ENCODE measurements around the gene NUP210L.
"Not testable (repeated sequence)": the region's sequence is repeated elsewhere in the genome, so short reads cannot be mapped to it uniquely, and the experiment has no call there.

The NUP210L gene

DNA sequence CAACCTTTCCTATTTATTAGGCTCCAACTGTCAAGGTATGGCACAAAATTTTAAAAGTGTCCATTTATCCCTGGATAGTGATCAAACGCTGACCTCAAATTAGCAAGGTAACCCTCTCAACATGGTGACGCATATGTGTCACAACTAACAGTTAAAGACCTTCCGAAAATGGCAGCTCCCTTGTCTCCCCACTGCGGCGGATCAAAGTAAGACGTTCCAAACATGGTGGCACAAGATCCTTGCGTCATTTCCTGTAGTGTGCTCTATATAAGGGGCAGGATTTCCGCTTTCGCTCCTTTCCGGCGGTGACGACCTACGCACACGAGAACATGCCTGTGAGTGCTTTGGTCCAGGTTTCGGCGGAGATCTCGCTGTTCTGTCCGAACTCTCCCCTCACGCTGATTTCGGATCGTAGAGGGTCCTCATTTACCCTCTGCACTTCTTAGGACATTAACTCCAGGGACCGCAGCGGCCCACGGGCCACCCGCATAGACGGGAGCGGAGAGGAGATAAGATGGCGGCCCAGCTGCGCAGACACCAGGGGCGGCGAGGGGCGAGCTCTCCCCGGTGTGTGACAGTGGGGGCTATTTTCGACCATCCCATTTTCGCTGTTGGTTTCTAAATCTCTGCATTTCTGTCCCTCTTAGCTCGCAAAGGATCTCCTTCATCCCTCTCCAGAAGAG lies 164.3 kb downstream of the NUP210L start, which contains the start of gene RPS27:
Gene RPS27, plus strand, starts transcription at position 295 of the 683 bp plus-strand sequence. Its CDS starts 35 bp downstream, at position 330.
- peak; percentile 92 for DNase-seq

DNA sequence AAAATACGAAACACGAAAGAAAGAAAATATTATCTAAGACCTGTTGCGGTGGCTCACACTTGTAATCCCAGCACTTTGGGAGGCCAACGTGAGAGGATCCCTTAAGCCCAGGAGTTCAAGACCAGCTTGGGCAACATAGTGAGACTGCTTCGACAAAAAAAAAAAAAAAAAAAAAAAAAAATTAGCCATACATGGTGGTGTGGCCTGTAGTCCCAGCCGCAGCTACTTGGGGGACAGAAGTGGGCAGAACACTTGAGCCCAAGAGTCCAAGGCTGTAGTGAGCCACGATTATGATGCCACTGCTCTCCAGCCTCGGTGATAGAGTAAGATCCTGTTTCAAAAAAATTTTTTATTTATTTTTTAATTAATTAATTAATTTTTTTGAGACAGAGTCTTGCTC lies 167.3 kb downstream of the NUP210L start:
- DNase-seq, result no peak

DNA sequence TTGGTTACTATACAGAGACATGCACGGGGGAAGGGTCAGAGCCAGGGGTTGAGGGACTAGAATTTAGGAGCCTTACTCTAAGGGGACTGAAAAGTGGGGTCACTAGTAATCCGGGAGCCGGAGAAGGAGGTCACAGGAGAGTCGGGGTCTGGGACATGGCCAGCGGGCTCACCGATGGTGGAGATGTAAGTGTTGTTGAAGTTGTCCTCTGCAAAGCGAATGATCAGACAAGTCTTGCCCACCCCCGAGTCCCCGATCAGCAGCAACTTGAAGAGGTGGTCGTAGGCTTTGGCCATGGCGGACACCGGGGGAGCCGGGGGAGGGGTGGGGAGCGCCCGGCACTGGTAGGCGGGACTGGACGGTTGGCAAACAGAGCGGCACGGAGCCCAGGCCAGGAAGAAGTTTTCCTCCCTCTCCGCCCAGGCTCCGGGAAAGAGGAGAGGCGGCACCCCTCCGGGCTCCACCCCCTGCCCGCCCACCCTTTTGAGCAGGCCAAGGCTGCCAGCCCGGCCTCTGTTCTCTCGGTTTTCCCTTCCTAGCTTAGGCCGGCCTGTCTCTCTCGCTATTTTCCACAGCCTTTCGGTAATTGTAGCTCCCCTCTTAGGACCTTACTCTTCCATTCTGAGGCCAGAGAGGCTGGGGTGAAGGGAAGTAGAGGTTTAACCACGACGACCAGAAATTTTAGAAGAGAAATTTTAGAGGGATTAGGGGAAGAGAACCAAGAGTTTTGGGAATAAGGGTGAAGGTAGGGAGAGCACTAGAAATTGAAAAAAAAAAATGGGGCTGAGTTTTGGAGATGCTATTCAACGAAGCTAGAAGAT lies 168.7 kb downstream of the NUP210L start, which contains the start of gene RAB13:
Gene RAB13, minus strand, starts transcription at position 399 of the 821 bp plus-strand sequence. Its CDS starts 103 bp downstream, at position 296.
- no peak for DNase-seq

DNA sequence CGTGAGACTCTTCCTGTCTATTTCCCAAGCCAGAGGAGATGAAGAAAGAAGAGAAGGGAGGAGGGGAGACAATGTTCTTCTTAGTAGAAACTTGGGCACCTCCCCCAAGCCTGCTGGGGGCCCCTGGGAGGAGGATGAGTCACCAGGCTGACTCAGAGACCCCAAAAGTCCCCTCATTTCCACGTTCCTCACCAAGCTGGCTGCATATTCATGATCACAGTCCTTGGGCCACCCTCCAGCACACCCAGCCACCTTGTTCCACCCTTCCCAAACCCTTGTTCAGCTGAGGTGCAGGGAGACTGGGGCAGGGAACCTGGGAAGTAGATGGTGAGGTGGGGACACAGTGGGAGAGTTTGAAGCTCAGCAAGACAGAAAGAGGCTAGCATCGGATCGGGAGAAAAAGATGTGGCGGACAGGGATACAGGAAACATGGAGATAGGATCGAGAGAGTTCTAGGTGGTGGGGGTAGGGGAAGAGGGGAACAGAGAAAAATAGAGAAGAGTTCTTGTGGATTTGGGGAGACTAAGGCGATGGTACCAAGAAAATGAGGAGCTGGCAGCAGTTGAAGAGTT lies 169.4 kb downstream of the NUP210L start:
- no peak for DNase-seq

DNA sequence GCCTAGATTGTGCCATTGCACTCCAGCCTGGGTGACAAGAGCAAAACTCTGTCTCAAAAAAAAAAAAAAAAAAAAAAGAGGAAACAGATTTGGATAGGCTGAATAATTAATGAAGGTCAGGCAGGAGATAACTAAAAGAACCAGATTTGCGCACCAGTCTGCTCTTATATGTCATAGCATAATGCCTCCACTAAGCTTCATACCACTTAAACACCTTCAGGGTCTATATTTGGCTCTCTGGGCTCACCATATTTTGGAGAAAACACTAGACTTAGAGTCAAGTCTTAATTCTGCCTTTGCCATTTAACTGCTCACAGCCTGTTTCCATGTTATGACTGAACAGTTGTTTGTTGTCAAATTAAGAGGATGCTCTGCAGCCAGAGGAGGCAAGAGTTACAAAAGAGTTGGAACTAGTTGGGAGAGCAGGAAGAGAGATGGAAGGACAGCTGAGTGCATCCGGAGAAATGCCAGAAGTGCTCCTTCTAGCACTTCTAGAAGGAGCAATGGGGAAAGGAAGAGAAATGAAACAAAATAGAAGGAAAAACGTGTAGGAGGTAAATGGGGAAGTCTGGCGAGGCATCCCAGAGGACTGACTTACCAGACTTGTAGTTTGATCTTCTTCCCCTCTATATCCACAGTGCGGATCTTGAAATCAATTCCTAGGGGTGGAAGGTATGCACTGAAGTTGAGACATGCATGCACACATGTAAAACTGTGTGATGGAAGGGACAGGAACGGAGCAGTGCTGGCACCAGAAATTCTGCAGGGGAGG lies 170.6 kb downstream of the NUP210L start:
- DNase-seq, result no peak

DNA sequence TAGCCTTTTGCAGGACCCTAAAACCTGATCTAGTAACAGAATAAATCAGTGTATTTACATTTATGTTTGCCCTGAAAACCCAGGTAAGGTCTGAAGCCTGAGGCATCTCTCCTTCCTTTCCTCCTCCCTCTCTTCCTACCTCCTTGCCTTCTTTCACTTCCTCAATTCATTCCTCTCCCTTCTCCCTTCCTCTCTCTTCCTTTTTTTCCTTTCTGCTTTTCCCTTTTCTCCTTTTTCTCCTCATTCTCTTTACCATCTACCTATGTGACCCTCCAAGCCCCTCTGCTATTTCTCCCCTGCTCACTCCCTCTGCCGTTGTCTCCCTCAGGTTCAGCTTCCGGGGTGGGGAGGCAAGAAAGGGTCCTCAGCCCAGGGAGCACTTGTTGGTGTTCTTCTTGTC lies 173.1 kb downstream of the NUP210L start:
- not testable (repeated sequence) for DNase-seq

DNA sequence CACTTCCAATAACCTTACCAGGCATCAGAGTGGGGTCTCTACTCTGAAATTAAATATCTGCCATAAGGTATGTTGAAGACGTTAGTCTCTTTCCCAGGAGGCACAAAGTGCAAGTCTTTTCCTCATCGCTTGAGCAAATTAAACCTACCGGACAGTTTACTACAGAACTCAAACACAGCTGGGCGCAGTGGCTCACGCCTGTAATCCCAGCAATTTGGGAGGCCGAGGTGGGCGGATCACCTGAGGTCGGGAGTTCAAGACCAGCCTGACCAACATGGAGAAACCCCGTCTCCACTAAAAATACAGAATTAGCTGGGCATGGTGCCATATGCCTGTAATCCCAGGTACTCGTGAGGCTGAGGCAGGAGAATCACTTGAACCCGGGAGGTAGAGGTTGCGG lies 175.8 kb downstream of the NUP210L start:
- DNase-seq, result not testable (repeated sequence)

DNA sequence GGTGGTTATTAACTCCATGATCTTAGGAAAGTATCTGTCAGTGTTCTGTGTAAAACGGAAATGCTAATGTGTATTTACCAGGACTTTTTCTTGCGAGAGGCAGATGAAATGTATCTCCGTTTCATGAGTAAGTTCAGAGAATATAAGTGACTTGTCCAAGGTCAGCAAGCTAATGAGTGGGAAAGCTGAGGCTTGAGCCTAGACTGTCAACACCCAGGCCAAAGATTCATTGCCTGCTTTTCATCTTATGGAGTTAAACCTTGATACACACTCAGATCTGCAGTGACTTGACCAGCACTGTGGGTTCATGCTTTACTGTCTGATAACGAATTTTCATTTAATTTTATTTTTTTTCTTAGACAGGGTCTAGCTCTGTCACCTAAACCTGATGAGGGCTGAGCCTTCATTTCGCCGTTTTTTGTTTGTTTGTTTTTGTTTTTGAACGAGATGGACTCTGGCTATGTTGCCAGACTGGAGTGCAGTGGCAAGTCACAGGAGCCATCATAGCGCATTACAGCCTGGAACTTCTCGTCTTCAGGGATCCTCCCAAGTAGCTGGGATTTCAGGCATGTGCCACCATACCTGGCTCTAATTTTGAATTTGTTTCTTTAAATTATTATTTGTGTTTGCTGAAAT lies 176.5 kb downstream of the NUP210L start:
- DNase-seq, result no peak

DNA sequence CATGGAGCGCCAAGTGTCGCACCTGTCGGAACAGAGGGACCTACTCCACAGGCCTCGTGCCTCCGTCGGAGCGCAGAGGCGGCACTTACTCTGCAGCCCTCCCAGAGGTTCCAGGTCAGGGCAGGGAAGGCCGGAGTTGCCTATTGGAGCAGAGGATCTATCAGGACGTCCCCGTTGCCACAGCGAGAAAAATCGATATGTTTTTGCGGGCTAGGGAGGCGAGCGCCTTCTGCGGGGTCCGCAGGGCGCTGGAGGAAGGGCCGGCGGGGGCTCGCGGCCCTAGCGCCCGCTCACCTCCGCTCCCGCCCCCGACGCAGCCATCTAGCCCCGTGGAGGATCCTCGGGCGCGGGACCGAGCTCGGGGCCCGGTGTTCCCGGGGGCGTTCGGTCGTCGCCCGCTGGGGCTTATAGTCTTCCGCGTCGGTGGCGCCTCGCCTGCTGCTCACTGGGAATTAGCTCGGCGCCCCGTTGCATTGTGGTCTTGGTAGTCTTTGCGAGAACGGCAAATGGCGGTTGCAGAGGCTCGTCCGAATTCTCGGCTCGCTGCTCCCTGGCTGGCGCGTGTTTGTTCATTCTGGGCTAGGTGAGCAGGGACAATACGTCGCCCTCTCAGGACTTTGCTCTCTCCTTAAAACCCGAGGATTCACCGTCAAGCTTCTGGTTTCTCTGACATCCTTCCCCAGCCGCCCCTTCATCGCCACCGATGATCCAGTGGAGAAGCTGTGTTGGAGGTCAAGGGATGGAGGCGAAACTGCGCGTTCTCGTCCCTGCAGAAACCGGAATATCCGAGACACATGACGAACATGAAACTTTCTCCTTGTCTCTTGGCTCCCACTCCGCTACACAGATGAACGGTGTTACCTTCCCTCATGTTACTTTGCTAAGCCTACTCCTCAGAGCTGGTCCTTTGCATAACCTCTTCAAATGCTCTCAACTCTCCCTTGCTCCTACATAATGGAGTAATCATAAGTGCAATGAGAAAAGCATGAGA lies 177.3 kb downstream of the NUP210L start, which contains the start of gene JTB:
Gene JTB, minus strand, starts transcription at position 425 of the 991 bp plus-strand sequence. Its CDS starts 422 bp downstream, at position 3.
- peak; percentile 75 for DNase-seq

DNA sequence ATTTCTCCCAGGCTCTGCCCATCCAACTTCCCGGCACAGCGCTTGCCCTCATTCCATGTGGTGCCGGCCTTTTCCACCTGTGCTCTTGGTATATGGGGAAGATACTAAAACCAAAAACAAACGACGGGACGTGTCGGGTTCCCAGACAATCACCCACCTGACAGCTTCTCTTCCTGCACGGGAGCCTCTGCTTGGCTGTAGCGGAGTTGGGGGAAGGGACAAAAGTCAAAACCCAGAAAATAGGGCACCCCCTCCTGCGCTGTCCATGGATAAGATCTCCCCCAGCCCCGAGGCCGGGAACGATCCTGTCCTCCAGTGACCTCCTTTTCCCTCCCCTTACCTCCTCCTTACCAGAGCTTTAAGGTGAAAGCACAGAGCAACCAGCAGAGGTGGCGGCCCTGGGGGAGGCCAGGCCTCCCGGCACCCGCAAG lies 178.0 kb downstream of the NUP210L start:
- DNase-seq, result no peak

DNA sequence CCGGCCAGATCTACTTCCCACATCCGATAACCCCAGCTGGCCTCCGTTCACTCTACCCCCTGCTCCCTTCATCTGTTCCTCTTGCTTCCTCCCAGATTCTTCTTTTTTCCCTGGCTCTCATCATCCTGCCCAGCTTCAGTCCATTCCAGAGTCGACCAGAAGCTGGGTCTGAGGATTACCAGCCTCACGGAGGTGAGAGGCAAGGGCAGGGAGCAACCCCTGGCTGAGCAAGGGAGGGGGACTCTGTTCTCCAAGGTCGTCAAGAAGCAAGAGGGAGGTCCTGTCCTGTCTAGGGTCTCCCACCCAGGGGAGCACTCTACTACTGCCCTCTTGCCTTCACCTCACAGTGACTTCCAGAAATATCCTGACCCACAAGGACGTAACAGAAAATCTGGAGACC lies 181.3 kb downstream of the NUP210L start:
- no peak for DNase-seq

DNA sequence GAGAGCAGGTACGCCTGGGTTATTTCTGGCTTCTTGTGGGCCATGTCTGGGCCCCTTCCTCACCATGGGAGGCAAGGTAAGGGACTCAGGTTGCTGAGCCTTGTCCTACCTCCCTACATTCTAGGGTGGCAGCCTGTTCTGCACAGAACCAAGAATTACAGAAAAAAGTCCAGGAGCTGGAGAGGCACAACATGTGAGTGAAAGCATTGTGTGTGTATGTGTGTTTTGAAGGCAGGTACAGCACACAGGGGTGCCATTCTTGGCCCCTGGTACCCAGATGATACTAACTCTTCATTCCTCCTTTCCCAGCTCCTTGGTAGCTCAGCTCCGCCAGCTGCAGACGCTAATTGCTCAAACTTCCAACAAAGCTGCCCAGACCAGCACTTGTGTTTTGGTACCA lies 181.8 kb downstream of the NUP210L start:
- no peak for DNase-seq

DNA sequence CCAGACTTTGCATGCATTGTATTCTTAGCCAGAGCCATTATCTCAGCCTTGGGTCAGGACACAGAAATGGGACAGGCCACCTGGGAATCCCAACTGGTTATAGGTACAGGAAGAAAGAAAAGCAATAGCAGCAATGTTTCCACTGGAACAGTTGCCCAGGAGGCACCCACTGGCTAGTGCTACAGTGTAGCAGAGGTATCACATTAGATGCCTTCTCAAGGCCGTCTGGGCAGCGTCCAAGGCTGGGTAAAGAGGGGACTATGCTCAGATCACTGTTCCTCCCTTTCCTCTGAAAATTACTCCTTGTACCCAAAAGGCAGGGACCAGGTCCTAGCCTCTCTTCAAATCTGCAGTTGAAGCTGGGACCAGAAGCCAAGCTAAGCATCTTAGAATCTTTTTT lies 184.5 kb downstream of the NUP210L start:
- no peak for DNase-seq

DNA sequence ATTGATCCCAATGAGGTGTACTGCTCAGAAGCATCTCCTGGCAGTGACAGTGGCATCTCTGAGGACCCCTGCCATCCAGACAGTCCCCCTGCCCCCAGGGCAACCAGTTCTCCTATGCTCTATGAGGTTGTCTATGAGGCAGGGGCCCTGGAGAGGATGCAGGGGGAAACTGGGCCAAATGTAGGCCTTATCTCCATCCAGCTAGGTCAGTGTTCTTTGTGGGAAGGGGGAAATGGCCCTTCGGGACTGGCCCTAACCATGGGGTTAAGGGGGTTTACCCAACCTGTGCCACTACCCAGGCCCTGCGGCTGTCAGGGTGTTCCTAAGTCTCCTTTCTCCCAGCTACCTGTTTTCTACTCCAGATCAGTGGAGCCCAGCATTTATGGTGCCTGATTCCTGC lies 185.9 kb downstream of the NUP210L start:
- no peak for DNase-seq

DNA sequence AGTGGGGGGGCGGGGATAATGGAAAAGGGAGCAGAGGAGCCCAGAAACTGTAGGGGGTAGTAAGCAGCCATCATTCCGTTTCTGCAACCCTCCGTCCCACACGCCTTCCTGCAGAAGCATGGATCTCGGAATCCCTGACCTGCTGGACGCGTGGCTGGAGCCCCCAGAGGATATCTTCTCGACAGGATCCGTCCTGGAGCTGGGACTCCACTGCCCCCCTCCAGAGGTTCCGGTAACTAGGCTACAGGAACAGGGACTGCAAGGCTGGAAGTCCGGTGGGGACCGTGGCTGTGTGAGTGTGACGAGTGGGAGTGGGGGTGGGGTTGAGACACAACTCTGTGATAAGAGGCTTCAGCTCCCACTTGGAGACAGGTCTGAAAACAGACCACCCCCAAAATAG lies 186.5 kb downstream of the NUP210L start:
- no peak for DNase-seq

DNA sequence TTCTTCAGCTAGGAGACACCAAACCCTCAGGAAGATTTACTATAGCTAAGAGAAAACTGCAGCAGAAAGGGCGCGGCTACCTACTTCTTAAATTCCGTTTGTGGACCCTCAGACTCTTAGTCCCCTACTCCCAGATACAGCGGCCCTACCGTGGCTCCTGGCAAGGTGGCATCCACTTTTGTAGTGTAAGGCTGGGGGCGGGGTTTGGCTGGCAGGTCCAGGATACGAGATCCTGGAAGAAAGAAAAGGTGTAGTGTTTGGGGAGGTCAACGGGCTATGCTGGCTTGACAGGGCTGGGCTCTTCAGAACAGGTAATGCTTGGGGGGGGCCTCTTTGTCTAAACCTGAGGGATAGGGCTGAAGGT lies 186.9 kb downstream of the NUP210L start:
- DNase-seq, result no peak

DNA sequence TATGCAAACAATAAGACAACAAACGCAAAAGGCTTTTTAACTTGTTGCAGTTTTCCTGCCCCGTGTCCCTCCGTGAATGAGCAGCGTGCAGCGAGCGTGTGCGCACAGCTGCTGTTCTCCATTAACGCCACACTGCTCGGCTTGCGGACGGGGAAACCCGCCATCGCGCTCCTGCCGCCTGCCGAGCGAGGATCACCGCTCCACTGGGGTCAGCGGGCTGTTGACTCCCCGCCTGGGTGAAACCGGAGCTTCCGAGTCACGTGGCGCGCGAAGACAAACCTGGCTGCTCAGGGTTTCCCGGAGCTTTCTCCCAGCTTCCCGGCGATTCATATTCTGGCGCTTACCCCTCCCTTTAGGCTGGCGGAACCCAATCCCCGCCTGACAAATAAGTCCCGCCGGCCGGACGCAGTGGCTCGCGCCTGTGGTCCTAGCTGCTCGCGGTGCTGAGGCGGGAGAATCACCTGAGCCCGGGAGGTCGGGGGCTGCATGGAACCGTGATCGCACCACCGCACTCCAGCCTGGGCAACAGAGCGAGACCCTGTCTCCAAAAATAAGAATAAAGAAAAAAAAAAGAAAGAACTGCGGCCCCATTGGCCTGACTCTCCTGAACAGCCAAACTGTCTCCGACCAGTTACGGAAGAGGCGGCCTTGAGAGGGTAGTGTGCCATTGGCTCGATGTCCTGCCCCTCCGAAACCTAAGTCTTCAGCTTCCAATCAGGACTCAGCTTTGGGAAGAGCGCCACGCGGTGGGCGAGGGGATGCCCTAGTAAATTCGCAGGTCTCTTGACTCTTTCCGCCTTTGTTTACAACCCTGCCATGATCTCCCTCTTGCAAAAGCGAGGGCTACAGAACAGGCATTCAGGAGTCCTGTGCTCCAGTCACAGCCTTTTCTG lies 187.5 kb downstream of the NUP210L start, which contains the start of gene CREB3L4:
Gene CREB3L4, plus strand, starts transcription at position 796 of the 893 bp plus-strand sequence. CDS start 624 bp downstream, outside the sequence.
- peak; percentile 94 for DNase-seq

DNA sequence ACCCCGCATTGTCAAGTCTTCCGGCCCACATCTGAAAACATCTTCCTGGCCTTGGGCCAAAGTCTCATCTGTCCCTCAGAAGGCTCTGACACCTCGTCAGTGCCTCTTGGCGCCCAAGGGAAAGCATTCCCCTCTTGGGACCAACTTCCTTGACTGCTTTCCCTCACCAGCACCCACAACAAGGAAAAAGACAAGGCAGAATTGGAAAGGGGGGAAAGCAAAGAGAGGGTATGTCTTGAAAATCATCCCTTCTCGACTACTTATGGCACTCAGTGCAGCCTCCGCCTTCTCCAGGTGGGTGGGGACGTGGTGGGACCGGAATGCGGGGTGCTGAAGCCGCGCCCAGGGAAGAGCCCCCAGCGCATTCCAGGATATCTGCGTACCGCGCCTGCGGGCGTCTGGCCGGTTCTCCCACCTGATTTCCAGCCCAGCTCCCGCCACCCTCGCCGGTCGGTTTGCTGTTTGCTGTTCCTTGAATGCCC lies 191.0 kb downstream of the NUP210L start:
- no peak for DNase-seq

DNA sequence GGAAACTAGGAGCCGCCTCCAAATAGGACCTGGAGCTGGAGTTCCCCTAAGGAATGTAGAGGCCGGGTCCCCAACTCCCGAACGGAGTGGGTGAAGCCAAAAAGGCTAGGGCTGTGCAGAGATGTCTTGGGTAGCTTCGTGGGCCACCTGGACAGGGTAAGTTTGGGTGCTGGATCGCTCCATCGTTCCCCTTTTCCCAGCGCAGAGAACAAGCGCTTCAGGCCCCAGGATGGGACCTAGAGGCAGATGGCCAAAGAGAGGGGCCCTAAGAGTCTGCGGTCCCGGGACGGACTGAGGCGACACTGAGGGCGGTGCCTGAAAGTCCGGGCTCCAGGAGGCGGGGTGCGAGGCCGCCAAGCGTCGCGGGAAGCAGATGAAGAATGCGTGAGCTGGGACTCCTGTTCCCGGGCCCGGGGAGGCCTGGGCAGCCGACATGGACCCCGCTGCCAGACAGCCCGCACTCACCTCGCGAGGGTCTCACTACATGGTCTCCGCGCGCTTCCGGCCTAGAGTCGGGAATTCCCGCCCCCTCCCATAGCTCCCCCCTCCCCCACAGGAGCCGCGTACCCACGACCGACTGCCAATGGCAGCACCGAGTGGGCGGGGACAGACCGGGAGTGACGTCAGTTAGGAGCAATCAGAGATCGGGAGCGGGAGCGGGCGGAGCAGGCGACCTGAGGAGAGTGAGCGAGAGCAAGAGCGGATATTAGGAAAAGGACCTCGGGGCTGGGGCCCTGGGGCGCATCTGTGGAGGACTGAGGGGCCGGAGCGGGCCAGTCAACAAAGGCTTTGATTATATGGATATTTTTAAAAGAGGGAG lies 191.6 kb downstream of the NUP210L start, which contains the start of gene SLC39A1:
Gene SLC39A1, minus strand, starts transcription at position 508 of the 820 bp plus-strand sequence. CDS start 822 bp downstream, outside the sequence.
- peak; percentile 90 for DNase-seq
